Measurements from ENCODE around the gene PITPNC1. TPM values are rescaled to one million over a fixed set of nuclear protein-coding genes. Genes with fewer than 3 reads are reported as not detected.

The PITPNC1 gene
- total RNA-seq, 1 donor from 2014 or later = 40.3 TPM

DNA sequence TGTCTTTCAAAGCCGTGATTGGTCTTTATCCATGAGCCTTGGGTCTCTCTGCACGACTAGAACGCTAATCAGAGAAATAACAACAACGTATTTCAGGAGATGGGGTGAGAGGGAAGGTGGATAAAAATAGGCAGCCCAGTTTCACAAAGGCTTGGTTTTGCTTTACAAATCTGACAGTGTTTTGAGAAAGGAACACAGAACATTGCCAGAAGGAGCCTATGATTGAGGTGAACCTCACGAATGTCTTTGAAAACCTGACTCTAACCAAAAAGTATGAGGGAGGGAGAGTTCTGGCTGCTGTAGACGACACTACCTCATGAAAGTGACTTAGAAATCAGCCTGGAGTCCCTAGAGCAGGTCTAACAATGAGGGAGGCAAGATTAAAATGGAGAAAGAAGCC, 302.6 kb downstream of the PITPNC1 start:
- TF ChIP-seq CTCF (IDR thresholded peaks at IDR 0.05; ENCODE audit: partially characterized antibody, unreplicated experiment) = no peak
- H3K9me3 Mint-ChIP-seq (ENCODE audit: unreplicated experiment) = no peaks in the 10 kb centered on the region
- no peaks in the 10 kb centered on the region for H3K36me3 Mint-ChIP-seq (ENCODE audit: unreplicated experiment)
- no peak overlapping the region for H3K4me3 Mint-ChIP-seq (ENCODE audit: unreplicated experiment)
- H3K27ac Mint-ChIP-seq (ENCODE audit: unreplicated experiment) = no peak overlapping the region
- no peak for DNase-seq
- peaks cover 3% of the 10 kb centered on the region for H3K27me3 Mint-ChIP-seq (ENCODE audit: unreplicated experiment)
- H3K4me1 Mint-ChIP-seq (ENCODE audit: low read depth, unreplicated experiment) = peaks cover 12% of the 10 kb centered on the region

GRCh38 chr17:67680445-67681224, 303.6 kb downstream of the PITPNC1 start:
- H3K27ac Mint-ChIP-seq (ENCODE audit: unreplicated experiment) = no peak overlapping the region
- no peaks in the 10 kb centered on the region for H3K9me3 Mint-ChIP-seq (ENCODE audit: unreplicated experiment)
- H3K4me1 Mint-ChIP-seq (ENCODE audit: low read depth, unreplicated experiment) = peaks cover 12% of the 10 kb centered on the region
- no peaks in the 10 kb centered on the region for H3K36me3 Mint-ChIP-seq (ENCODE audit: unreplicated experiment)
- TF ChIP-seq CTCF (IDR thresholded peaks at IDR 0.05; ENCODE audit: partially characterized antibody, unreplicated experiment) = no peak
- DNase-seq = no peak
- peaks cover 3% of the 10 kb centered on the region for H3K27me3 Mint-ChIP-seq (ENCODE audit: unreplicated experiment)
- no peak overlapping the region for H3K4me3 Mint-ChIP-seq (ENCODE audit: unreplicated experiment)

GRCh38 chr17:67682196-67682595, 305.1 kb downstream of the PITPNC1 start:
- Mint-ChIP-seq H3K9me3 (ENCODE audit: unreplicated experiment) (no peaks in the 10 kb centered on the region), H3K4me3 (ENCODE audit: unreplicated experiment) (no peak overlapping the region), H3K27ac (ENCODE audit: unreplicated experiment) (no peak overlapping the region), H3K36me3 (ENCODE audit: unreplicated experiment) (no peaks in the 10 kb centered on the region), H3K4me1 (ENCODE audit: low read depth, unreplicated experiment) (peaks cover 5% of the 10 kb centered on the region), H3K27me3 (ENCODE audit: unreplicated experiment) (peaks cover 3% of the 10 kb centered on the region)
- no peak for TF ChIP-seq CTCF (IDR thresholded peaks at IDR 0.05; ENCODE audit: partially characterized antibody, unreplicated experiment)
- DNase-seq = no peak

GRCh38 chr17:67685351-67685750, 308.3 kb downstream of the PITPNC1 start:
- no peak for TF ChIP-seq CTCF (IDR thresholded peaks at IDR 0.05; ENCODE audit: partially characterized antibody, unreplicated experiment)
- H3K27ac Mint-ChIP-seq (ENCODE audit: unreplicated experiment) = no peak overlapping the region
- H3K9me3 Mint-ChIP-seq (ENCODE audit: unreplicated experiment) = no peaks in the 10 kb centered on the region
- H3K36me3 Mint-ChIP-seq (ENCODE audit: unreplicated experiment) = no peaks in the 10 kb centered on the region
- H3K27me3 Mint-ChIP-seq (ENCODE audit: unreplicated experiment) = peaks cover 3% of the 10 kb centered on the region
- no peak overlapping the region for H3K4me3 Mint-ChIP-seq (ENCODE audit: unreplicated experiment)
- DNase-seq = no peak
- H3K4me1 Mint-ChIP-seq (ENCODE audit: low read depth, unreplicated experiment) = peaks cover 4% of the 10 kb centered on the region

DNA sequence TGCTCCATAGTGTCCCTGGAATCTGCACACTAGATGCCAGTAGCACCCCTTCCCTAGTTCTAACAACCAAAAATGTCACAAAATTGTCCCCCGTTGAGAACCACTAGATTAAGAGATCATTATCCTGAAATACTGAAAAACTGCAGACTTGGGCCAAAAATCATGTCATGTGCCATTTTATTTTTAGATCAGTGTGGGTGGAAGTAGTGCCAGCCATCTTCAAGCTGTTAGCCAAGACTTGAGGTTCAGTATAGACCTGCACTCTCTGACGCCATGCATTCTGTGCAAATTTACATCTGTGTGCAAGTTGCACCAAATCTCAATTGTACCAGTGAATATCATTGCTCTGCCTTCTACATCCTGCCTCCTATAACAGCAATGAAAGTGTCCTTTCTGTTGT, 309.2 kb downstream of the PITPNC1 start:
- no peak overlapping the region for H3K4me3 Mint-ChIP-seq (ENCODE audit: unreplicated experiment)
- H3K4me1 Mint-ChIP-seq (ENCODE audit: low read depth, unreplicated experiment) = peaks cover 4% of the 10 kb centered on the region
- H3K27ac Mint-ChIP-seq (ENCODE audit: unreplicated experiment) = no peak overlapping the region
- TF ChIP-seq CTCF (IDR thresholded peaks at IDR 0.05; ENCODE audit: partially characterized antibody, unreplicated experiment) = no peak
- DNase-seq = no peak
- H3K27me3 Mint-ChIP-seq (ENCODE audit: unreplicated experiment) = peaks cover 3% of the 10 kb centered on the region
- no peaks in the 10 kb centered on the region for H3K9me3 Mint-ChIP-seq (ENCODE audit: unreplicated experiment)
- no peaks in the 10 kb centered on the region for H3K36me3 Mint-ChIP-seq (ENCODE audit: unreplicated experiment)
